Activated effector memory CD4-positive, alpha-beta T cell treated with Interleukin-2 at 50 U/mL for 16 hours (primary cell): ENCODE measurements around the gene CARD18.
"Not testable (repeated sequence)": the region's sequence is repeated elsewhere in the genome, so short reads cannot be mapped to it uniquely, and the experiment has no call there.

ENCODE experiments used
- DNase-seq: peaks from one replicate; pipeline ENCODE4 v3.0.0-alpha.2; 2020

CARD18 gene

GRCh38 chr11:105132716-105133511 lies 6.7 kb downstream of the CARD18 start:
- DNase-seq: no peak

GRCh38 chr11:105130189-105130813 lies 9.3 kb downstream of the CARD18 start:
- no peak for DNase-seq

DNA sequence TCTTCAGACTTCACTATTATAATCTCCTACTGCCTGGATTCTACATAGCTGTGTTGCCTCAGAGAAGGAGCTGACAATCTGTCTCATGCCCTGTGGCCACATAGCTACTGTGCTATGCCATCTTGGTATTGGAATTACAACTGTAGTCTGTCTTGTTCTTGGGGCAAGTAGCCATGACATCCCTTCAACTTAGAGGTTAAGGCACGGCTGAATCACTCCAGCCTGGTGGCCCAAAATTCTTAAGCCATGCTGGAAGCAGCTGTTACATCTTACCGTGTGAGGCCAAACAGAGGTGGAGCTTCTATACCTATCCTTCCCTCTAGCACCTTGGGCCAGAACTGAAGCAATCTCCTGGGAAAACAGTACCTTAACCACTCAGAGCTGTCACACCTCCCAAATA lies 14.8 kb downstream of the CARD18 start:
- no peak for DNase-seq

- DNase-seq: no peak
Observed at GRCh38 chr11:105111145-105111944, 28.2 kb downstream of the CARD18 start.

- DNase-seq: no peak
Observed at GRCh38 chr11:105110688-105111030, 28.9 kb downstream of the CARD18 start.

DNA sequence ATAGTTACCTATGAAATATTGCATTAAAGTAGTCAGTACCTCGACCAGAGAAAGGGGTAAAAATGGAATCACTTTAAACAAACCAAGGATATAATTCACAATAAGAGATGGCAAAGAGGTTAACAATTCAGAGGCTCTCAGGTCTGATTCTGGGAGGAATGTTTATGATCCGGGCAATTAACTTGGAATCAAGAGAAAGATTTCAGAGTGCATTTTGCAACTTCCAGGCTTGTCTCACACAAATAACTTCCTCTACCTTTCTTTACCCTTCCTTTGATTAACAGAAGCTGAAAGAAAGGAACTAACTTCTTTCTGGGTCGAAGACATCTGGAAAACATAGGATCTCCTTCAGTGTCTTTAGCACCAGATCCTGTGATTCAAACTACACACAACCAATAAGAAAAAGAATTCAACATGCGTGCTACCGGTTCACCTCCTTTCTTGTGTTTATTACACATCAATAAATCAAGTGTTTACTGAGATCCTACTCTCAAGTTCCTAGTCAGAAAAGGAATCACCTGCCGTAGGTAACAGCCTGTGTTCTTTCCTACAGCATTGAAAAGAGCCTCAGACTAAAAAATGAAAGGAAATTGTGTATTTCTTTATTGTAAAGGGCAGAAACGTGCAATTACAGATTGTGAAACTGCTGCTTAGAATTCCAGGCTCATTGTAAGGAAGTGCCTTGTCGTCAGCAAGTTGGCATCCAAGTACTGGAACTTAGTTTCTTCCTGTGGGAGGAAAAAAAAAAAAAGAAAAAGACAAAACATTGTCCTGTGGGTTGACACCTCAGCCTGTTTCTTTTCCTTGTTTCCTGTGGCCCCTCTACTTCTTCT lies 29.5 kb downstream of the CARD18 start:
- no peak for DNase-seq

DNA sequence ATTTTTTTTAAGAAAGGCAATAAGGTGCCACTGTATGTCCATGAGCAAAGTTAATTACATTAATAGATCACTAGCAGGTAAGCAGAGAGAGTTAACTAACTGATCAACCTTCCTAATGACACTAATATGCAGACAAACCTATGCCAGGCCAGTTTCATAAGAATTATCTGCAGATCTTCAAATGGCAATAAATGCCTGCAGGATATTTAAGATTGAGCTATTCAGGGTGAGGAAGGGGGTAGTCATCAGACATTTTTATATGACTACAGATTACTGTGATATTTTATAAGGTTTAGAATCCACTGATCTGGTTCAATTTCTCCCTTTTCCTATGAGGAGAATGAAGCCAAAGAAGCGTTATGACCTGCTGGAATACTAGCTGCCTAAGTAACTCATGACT lies 30.2 kb downstream of the CARD18 start:
- no peak for DNase-seq

- DNase-seq: no peak
Observed at GRCh38 chr11:105108247-105108646, 31.3 kb downstream of the CARD18 start.

DNA sequence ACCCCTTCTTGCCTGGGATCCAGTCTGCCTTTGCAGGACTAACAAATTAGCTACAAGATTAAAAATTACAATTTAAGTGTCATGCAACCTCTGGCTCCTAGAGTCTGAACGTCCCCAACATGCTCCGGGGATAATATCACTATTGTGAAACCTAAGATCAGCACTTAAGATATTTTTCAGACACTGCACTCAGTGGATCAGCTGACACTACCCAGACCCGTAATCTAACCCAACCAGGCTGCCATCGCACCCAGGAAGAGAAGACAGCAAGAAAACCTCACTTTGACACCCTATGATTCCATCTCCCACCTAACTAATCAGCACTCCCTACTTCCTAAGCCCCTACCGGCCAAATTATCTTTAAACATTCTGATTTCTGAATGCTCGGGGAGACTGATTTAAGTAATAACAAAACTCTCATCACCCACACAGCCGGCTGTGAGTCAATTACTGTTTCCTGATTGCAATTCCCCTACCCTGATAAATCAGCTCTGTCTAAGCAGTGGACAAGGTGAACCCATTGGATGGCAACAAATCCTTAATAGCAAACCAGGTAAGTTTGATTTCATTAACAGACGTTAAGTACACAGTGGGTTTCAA lies 32.2 kb downstream of the CARD18 start:
- DNase-seq: not testable (repeated sequence)

- no peak for DNase-seq
Observed at GRCh38 chr11:105106140-105106539, 33.4 kb downstream of the CARD18 start.

GRCh38 chr11:105104292-105104691 lies 35.3 kb downstream of the CARD18 start:
- DNase-seq: no peak

GRCh38 chr11:105103336-105103735 lies 36.2 kb downstream of the CARD18 start:
- no peak for DNase-seq

- not testable (repeated sequence) for DNase-seq
Observed at GRCh38 chr11:105102079-105102581, 37.4 kb downstream of the CARD18 start.

DNA sequence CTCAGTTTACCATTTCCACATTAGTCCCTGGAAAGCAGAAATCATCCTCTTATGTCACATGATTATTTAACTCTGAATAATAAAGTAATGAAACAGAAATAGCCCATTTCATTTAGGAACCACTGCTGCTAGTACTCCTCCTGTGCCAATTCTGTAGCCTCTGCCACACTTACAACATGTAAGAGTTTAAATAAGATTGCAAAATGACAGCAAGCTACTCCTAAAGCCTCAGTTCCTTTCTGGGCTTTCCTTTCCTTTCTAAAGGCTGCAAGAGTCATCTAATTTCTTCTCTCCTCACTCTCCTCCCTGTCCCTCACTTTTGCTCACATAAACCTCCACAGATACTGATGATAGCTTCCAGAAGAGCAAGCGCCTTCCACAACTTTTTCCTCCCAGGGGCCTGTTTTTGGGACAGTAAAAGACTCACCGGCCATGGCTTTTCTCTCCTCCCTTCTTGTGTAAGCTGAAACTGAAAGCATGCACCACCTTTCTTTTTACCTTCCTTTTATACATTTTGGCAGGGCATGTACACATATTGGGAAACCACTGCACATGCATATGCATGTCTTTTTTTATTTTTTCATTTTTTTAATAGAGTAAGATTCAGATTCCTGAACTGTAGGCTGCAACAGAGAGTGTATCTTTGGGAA lies 38.5 kb downstream of the CARD18 start:
- no peak for DNase-seq

- DNase-seq: peak; percentile 9
Observed at GRCh38 chr11:105100206-105100605, 39.4 kb downstream of the CARD18 start.

- DNase-seq: not testable (repeated sequence)
Observed at GRCh38 chr11:105099594-105099993, 40.0 kb downstream of the CARD18 start.

- no peak for DNase-seq
Observed at GRCh38 chr11:105092256-105093239, 47.0 kb downstream of the CARD18 start.
